Measurements from ENCODE around the gene HIVEP3. TPM values are rescaled to one million over a fixed set of nuclear protein-coding genes. Genes with fewer than 3 reads are reported as not detected.

The HIVEP3 gene
- total RNA-seq, 1 experiment from 2014 or later: 6.0 TPM

- ATAC-seq: peak; percentile 80
- Histone ChIP-seq H3K9me3 (ENCODE audit: control insufficient read depth, insufficient read depth, low read depth, low read length) (peaks cover 6% of the 10 kb centered on the region; the same call in 1 of the 2 replicates), H3K36me3 (ENCODE audit: control insufficient read depth, insufficient read depth, low read length) (no peaks in the 10 kb centered on the region), H3K27ac (ENCODE audit: low read length) (peak overlapping the region; percentile 66), H3K4me3 (ENCODE audit: low read depth in 2 of 2, low read length in 2 of 2) (peak overlapping the region; percentile 55 to 70), H3K27me3 (ENCODE audit: control insufficient read depth, insufficient read depth, low read length) (0 out of 2 replicates have a peak, but pooled peaks cover 4% of the 10 kb centered on the region), H3K4me1 (ENCODE audit: control insufficient read depth, insufficient read depth, low read length) (peaks cover 13% of the 10 kb centered on the region)
- in situ Hi-C loops (cut with HindIII; ENCODE audit: low pct_unique_long_range_greater_than_20kb, low sequenced_read_pairs): no loop called here
- TF ChIP-seq CTCF (IDR thresholded peaks at IDR 0.05) (no peak), REST (IDR thresholded peaks at IDR 0.05; ENCODE audit: insufficient read depth in 1 of 2, low read depth in 2 of 2, low read length in 1 of 2) (no peak), TCF7L2 (IDR thresholded peaks at IDR 0.05; ENCODE audit: low read depth, low read length) (no peak), POLR2AphosphoS5 (IDR thresholded peaks at IDR 0.05; ENCODE audit: low read depth, low read length) (no peak), SIN3A (IDR thresholded peaks at IDR 0.05; ENCODE audit: borderline replicate concordance, insufficient read depth, low read depth, low read length) (no peak)
- intact Hi-C loops (cut with micrococcal nuclease; ENCODE audit: unreplicated experiment): no loop called here
- CTCF ChIA-PET: no interaction called here
- POLR2A ChIA-PET: no interaction called here
- no TSS peak for BruUV-seq (replicated peaks)
- DNase-seq (ENCODE audit: low read depth, low spot score): no peak
Observed at GRCh38 chr1:41919764-41920397, 1.2 kb upstream of the HIVEP3 start.

GRCh38 chr1:41919131-41919530, 409 bp upstream of the HIVEP3 start:
- in situ Hi-C loops (cut with HindIII; ENCODE audit: low pct_unique_long_range_greater_than_20kb, low sequenced_read_pairs) (no loop called here), intact Hi-C loops (cut with micrococcal nuclease; ENCODE audit: unreplicated experiment) (no loop called here)
- peaks cover 6% of the 10 kb centered on the region; the same call in 1 of the 2 replicates for H3K9me3 ChIP-seq (ENCODE audit: control insufficient read depth, insufficient read depth, low read depth, low read length)
- CTCF ChIA-PET: no interaction called here
- peak overlapping the region; percentile 66 for H3K27ac ChIP-seq (ENCODE audit: low read length)
- POLR2A ChIA-PET: no interaction called here
- peak overlapping the region; percentile 55 to 70 for H3K4me3 ChIP-seq (ENCODE audit: low read depth in 2 of 2, low read length in 2 of 2)
- no peaks in the 10 kb centered on the region for H3K36me3 ChIP-seq (ENCODE audit: control insufficient read depth, insufficient read depth, low read length)
- no TSS peak for BruUV-seq (replicated peaks)
- H3K27me3 ChIP-seq (ENCODE audit: control insufficient read depth, insufficient read depth, low read length): 0 out of 2 replicates have a peak, but pooled peaks cover 4% of the 10 kb centered on the region
- TF ChIP-seq SIN3A (IDR thresholded peaks at IDR 0.05; ENCODE audit: borderline replicate concordance, insufficient read depth, low read depth, low read length) (no peak), POLR2AphosphoS5 (IDR thresholded peaks at IDR 0.05; ENCODE audit: low read depth, low read length) (no peak), CTCF (IDR thresholded peaks at IDR 0.05) (no peak), TCF7L2 (IDR thresholded peaks at IDR 0.05; ENCODE audit: low read depth, low read length) (no peak), REST (IDR thresholded peaks at IDR 0.05; ENCODE audit: insufficient read depth in 1 of 2, low read depth in 2 of 2, low read length in 1 of 2) (no peak)
- DNase-seq (ENCODE audit: low read depth, low spot score) (no peak), ATAC-seq (0 out of 2 replicates have a peak, but pooled peaks have one; percentile 19)
- peaks cover 15% of the 10 kb centered on the region for H3K4me1 ChIP-seq (ENCODE audit: control insufficient read depth, insufficient read depth, low read length)

Measured in Panc1 (cell line).